Panc1 (cell line): Measurements from ENCODE around the gene ELOF1.

Experiments
- CTCF ChIP-seq: fragments of 450-650 bp; IDR thresholded peaks from 2 replicates; pipeline ENCODE4 v1.5.1; 2017; ENCODE audit warnings: mild to moderate bottlenecking
- POLR2AphosphoS5 ChIP-seq: IDR thresholded peaks from 2 replicates; pipeline ENCODE4 v1.6.1; 2012; ENCODE audit warnings: mild to moderate bottlenecking, low read depth, low read length, moderate library complexity

GRCh38 chr19:11563532-11563931, 4.5 kb upstream of the ELOF1 start:
- no peak for TF ChIP-seq CTCF
- no peak for TF ChIP-seq POLR2AphosphoS5
